ENCODE measurements around the gene ARHGAP40. TPM values are rescaled to one million over a fixed set of nuclear protein-coding genes. Genes with fewer than 3 reads are reported as not detected.
A peak's percentile ranks its signal among the peaks of the same experiment; 100 is the strongest.

ARHGAP40 gene
- total and polyA plus RNA-seq, 9 of the 15 experiments (the other 6 are each of a cell fraction or from before 2014, with no cell fraction given) = not detected

GRCh38 chr20:38633577-38634093 is 32.0 kb downstream of the ARHGAP40 start (continued):
- TF ChIP-seq CHD7 (IDR thresholded peaks at IDR 0.05; ENCODE audit: low read depth, low read length) (no peak), E2F6 (IDR thresholded peaks at IDR 0.05; ENCODE audit: borderline replicate concordance in 1 of 2, extremely low read depth in 1 of 2, insufficient read depth in 1 of 2, insufficient read length in 1 of 2, low read depth in 1 of 2, low read length in 1 of 2, poor library complexity in 1 of 2, severe bottlenecking in 1 of 2) (peak in 1 of 2 experiments; percentile 11), CUX1 (CRISPR knock-in tag; IDR thresholded peaks at IDR 0.05) (no peak), ZNF23 (CRISPR knock-in tag; IDR thresholded peaks at IDR 0.05) (no peak), SREBF2 (CRISPR knock-in tag; IDR thresholded peaks at IDR 0.05) (no peak), CBX1 (IDR thresholded peaks at IDR 0.05; ENCODE audit: low read depth) (peak; percentile 69; the same call in 1 of the 2 replicates), MYNN (IDR thresholded peaks at IDR 0.05) (no peak), MYNN (CRISPR knock-in tag; IDR thresholded peaks at IDR 0.05) (no peak), FOXP1 (CRISPR knock-in tag; IDR thresholded peaks at IDR 0.05) (no peak), ESRRA (IDR thresholded peaks at IDR 0.05; ENCODE audit: borderline replicate concordance, low read depth) (peak; percentile 73)

All from K562 (cell line).